HUES64 (cell line): ENCODE data around the gene SPG7.

Experiments
- H3K27ac ChIP-seq: 2 replicates; pipeline ENCODE4 v1.7.0; 2013; ENCODE audit warnings: low read depth, low read length, inconsistent platforms
- H3K27me3 ChIP-seq: 2 replicates; pipeline ENCODE4 v1.6.1; 2013; ENCODE audit warnings: mild to moderate bottlenecking, low read length; ENCODE audit not compliant: insufficient read depth
- H3K36me3 ChIP-seq: 2 replicates; pipeline ENCODE4 v1.6.1; 2013; ENCODE audit warnings: mild to moderate bottlenecking, low read length; ENCODE audit not compliant: insufficient read depth
- H3K4me1 ChIP-seq: 2 replicates; pipeline ENCODE4 v1.6.1; 2013; ENCODE audit warnings: mild to moderate bottlenecking, low read length, moderate library complexity; ENCODE audit not compliant: insufficient read depth
- H3K4me3 ChIP-seq: 2 replicates; pipeline ENCODE4 v1.5.1; 2013; ENCODE audit warnings: mild to moderate bottlenecking, low read length, moderate library complexity
- H3K9ac ChIP-seq: 2 replicates; pipeline ENCODE4 v1.6.1; 2013; ENCODE audit warnings: mild to moderate bottlenecking, low read depth, low read length
- H3K9me3 ChIP-seq: 2 replicates; pipeline ENCODE4 v1.6.1; 2013; ENCODE audit warnings: low read depth, low read length; ENCODE audit not compliant: insufficient read depth
- WGBS: fragments of 150-250, 120-280 bp; methylation state at CpG from one replicate; pipeline ENCODE4 v1.1.7; 2013; ENCODE audit warnings: missing lambda C conversion rate; 5-methylcytosine and 5-hydroxymethylcytosine counted together

The SPG7 gene

DNA sequence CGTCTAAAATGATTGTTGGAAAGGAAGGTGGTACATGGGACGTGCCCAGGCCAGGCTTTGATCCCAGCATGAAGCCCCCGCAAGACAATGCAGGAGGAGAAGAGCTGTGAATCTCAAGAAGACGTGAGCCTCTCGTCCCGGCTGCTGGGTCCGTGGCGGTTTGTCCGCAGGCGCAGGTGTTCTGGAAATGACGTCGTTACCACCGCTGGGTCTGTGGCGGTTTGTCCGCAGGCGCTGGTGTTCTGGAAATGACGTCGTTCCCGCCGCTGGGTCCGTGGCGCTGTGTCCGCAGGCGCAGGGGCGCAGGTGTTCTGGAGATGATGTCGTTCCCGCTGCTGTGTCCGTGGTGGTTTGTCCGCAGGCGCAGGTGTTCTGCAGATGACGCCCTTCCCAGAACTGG lies 14.1 kb downstream of the SPG7 start:
- no peaks in the 10 kb centered on the region for H3K4me1 ChIP-seq
- no peaks in the 10 kb centered on the region for H3K27me3 ChIP-seq
- no peak overlapping the region for H3K4me3 ChIP-seq
- H3K9me3 ChIP-seq, result no peaks in the 10 kb centered on the region
- no peak overlapping the region for H3K27ac ChIP-seq
- H3K9ac ChIP-seq, result no peak overlapping the region
- 85% methylated on average over 31 of the region's 31 CpGs for WGBS
- peaks cover 100% of the 10 kb centered on the region for H3K36me3 ChIP-seq

DNA sequence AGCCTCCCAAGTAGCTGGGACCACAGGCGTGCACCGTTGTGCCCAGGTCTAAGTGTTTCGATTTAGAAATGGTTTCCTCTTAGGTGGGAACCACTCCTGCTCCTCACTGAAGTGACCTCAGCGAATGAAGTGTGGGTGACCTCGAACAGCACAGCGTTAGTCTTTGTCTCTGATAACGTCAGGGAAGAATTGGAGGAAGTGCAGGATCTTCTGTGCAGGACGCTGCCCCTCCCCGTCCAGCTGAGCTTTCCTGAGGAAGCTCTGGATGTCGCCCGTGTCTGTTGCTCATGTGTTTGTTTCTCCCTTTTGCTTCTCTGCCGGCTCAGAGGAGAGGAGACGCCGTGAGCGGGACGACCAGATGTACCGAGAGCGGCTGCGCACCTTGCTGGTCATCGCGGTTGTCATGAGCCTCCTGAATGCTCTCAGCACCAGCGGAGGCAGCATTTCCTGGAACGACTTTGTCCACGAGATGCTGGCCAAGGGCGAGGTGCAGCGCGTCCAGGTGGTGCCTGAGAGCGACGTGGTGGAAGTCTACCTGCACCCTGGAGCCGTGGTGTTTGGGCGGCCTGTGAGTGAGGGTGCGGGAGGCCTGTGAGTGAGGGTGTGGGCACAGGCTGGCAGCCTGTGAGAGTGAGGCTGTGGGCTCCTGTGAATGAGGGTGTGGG lies 15.6 kb downstream of the SPG7 start:
- 95% methylated on average over 32 of the region's 32 CpGs for WGBS
- no peaks in the 10 kb centered on the region for H3K4me1 ChIP-seq
- H3K36me3 ChIP-seq, result peaks cover 98% of the 10 kb centered on the region
- no peak overlapping the region for H3K9ac ChIP-seq
- H3K4me3 ChIP-seq, result no peak overlapping the region
- no peaks in the 10 kb centered on the region for H3K27me3 ChIP-seq
- H3K27ac ChIP-seq, result no peak overlapping the region
- no peaks in the 10 kb centered on the region for H3K9me3 ChIP-seq

- Histone ChIP-seq H3K4me1 (no peaks in the 10 kb centered on the region), H3K36me3 (peaks cover 95% of the 10 kb centered on the region), H3K9me3 (no peaks in the 10 kb centered on the region), H3K4me3 (no peak overlapping the region), H3K27ac (no peak overlapping the region), H3K27me3 (no peaks in the 10 kb centered on the region), H3K9ac (no peak overlapping the region)
- WGBS, result 91% methylated on average over 20 of the region's 20 CpGs
These were observed 17.1 kb downstream of the SPG7 start for GRCh38 chr16:89525146-89525913.

DNA sequence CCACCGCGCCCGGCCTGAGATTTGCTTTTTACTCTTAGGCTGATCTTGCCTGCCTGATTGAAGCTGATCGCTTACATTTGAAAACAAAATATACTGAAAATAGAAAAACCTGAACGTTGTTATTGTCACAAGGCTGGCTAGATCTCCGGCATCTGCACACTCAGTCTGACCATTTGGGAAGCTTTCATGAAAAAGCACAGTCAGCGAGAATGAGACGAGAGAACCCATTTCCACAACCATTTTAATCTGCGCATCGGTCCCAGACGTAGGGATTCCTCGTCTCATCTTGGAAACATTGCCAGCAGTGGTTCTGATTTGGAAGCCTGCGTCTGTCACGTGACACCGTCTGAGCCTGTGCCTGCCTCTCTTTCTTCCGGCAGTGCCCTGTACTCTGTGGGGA lies 20.9 kb downstream of the SPG7 start:
- Histone ChIP-seq H3K36me3 (peaks cover 94% of the 10 kb centered on the region), H3K27ac (no peak overlapping the region), H3K4me3 (no peak overlapping the region), H3K27me3 (no peaks in the 10 kb centered on the region), H3K9ac (no peak overlapping the region), H3K9me3 (no peaks in the 10 kb centered on the region), H3K4me1 (no peaks in the 10 kb centered on the region)
- WGBS, result 91% methylated on average over 16 of the region's 16 CpGs

DNA sequence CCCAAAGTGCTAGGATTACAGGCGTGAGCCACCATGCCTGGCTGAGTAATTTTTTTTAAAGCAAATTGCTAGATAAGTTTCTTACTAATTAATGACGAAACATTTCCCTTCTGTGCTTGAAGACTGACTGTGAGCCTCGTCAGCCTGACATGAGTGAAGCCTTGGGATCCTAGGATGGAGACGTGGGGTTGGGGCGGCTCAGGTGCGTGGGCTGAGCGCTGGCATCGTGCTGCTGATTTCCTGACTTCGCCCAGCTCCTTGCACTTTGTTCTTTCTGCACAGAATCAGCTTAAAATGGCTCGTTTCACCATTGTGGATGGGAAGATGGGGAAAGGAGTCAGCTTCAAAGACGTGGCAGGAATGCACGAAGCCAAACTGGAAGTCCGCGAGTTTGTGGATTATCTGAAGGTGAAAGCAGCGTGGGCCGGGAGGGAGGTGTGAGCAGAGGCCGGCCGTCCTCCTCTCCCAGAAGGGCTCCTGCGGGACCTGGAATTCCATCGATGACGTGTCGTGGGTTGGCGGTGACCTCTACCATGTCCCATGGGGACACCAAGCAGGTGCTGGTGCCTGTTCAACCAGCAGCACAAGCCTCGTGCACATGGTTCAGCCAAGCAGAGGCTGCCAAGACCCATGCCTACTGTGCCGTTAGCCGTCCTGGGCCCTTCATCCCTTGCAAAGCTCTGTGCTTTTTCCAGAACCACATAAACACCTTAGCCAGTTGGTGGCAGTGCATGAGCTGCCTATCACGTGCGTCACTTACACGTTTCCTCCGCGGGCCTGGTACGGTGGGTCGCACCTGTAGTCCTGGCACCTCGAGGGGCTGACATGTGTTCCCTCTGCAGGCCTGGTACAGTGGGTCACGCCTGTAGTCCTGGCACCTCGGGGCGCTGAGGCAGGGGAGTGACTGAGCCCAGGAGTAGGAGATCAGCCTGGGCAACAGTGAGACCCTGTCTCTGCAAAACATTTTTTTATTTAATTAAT lies 22.5 kb downstream of the SPG7 start:
- 97% methylated on average over 37 of the region's 37 CpGs for WGBS
- H3K27ac ChIP-seq, result no peak overlapping the region
- H3K4me1 ChIP-seq, result no peaks in the 10 kb centered on the region
- H3K9me3 ChIP-seq, result no peaks in the 10 kb centered on the region
- H3K4me3 ChIP-seq, result no peak overlapping the region
- peaks cover 94% of the 10 kb centered on the region for H3K36me3 ChIP-seq
- H3K27me3 ChIP-seq, result no peaks in the 10 kb centered on the region
- no peak overlapping the region for H3K9ac ChIP-seq

- no peak overlapping the region for H3K9ac ChIP-seq
- peaks cover 86% of the 10 kb centered on the region for H3K36me3 ChIP-seq
These were observed 23.8 kb downstream of the SPG7 start for GRCh38 chr16:89531821-89532526.

DNA sequence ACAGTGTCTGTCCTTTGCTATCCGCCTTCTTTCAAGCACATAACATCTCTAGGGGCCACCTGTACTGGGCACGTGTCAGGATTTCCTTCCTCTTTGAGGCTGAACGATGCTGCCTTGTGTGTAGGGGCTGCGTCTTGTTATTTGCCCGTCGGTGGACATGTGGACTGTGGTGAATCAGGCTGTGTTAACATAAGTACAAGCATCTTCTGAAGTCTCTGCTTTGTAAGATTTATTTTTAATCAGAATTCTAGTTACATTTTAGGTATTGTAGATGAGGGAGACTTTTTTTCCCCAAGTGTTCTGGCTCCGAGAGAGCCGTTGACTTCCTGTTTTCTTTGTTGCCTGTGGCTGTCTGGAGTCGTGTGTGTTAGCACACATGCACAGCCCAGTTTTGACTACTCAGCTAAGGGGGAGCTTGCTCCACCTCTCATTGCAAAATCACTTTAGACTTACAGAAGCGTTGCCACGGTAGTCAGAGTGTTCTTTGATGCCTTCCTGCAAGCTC lies 26.1 kb downstream of the SPG7 start:
- Histone ChIP-seq H3K27ac (no peak overlapping the region), H3K27me3 (no peaks in the 10 kb centered on the region), H3K9ac (no peak overlapping the region), H3K36me3 (peaks cover 85% of the 10 kb centered on the region), H3K9me3 (no peaks in the 10 kb centered on the region), H3K4me1 (no peaks in the 10 kb centered on the region), H3K4me3 (no peak overlapping the region)
- WGBS, result 94% methylated on average over 11 of the region's 11 CpGs

More at GRCh38 chr16:89531821-89532526, 23.8 kb downstream of the SPG7 start:
- H3K4me1 ChIP-seq, result no peaks in the 10 kb centered on the region
- H3K4me3 ChIP-seq, result no peak overlapping the region
- 96% methylated on average over 31 of the region's 31 CpGs for WGBS
- H3K9me3 ChIP-seq, result no peaks in the 10 kb centered on the region
- no peak overlapping the region for H3K27ac ChIP-seq
- H3K27me3 ChIP-seq, result no peaks in the 10 kb centered on the region

GRCh38 chr16:89536371-89536770 lies 28.2 kb downstream of the SPG7 start:
- 97% methylated on average over 18 of the region's 24 CpGs for WGBS
- no peaks in the 10 kb centered on the region for H3K4me1 ChIP-seq
- no peak overlapping the region for H3K27ac ChIP-seq
- no peaks in the 10 kb centered on the region for H3K27me3 ChIP-seq
- no peaks in the 10 kb centered on the region for H3K9me3 ChIP-seq
- H3K9ac ChIP-seq, result no peak overlapping the region
- no peak overlapping the region for H3K4me3 ChIP-seq
- peaks cover 87% of the 10 kb centered on the region for H3K36me3 ChIP-seq

GRCh38 chr16:89536886-89537548 lies 28.8 kb downstream of the SPG7 start:
- Histone ChIP-seq H3K4me1 (no peaks in the 10 kb centered on the region), H3K36me3 (peaks cover 86% of the 10 kb centered on the region), H3K9ac (no peak overlapping the region), H3K27ac (no peak overlapping the region), H3K9me3 (no peaks in the 10 kb centered on the region), H3K4me3 (no peak overlapping the region), H3K27me3 (no peaks in the 10 kb centered on the region)
- 94% methylated on average over 36 of the region's 36 CpGs for WGBS

DNA sequence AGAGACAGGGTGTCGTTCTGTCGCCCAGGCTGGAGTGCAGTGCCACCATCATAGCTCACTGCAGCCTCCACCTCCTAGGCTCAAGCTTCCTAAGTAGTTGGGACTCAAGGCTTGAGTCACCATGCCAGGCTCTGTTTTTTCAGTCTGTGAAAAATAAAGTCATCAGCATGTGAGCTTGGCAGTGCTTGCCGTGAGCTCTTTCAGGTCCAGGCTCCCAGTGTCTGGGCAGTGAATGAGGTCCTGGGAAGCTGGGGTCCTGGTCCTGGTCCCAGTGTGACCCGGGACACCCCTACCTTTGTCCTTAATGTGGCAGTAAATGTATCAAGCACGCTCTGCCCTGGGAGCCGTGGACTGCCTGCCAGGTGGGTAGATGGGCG lies 29.3 kb downstream of the SPG7 start:
- H3K27ac ChIP-seq, result no peak overlapping the region

More for the DNA sequence above, 29.3 kb downstream of the SPG7 start:
- Histone ChIP-seq H3K9ac (no peak overlapping the region), H3K36me3 (peaks cover 86% of the 10 kb centered on the region), H3K9me3 (no peaks in the 10 kb centered on the region), H3K4me1 (no peaks in the 10 kb centered on the region), H3K4me3 (no peak overlapping the region), H3K27me3 (no peaks in the 10 kb centered on the region)
- 97% methylated on average over 7 of the region's 7 CpGs for WGBS
